Right lobe of liver (tissue), 4 donors: Measurements from ENCODE around the gene TBX1.

Experiments used
- POLR2A ChIP-seq: fragments of 450-650 bp; IDR thresholded peaks from one replicate; pipeline ENCODE4 v1.6.1; 2017; ENCODE audit warnings: antibody characterized with exemption, mild to moderate bottlenecking
- TF ChIP-seq, protein P1 (sequence below), 4 donors: fragments of 200-600 bp in 3 of 4; fragments of 450-650 bp in 1 of 4; IDR thresholded peaks; one replicate each; pipeline versions ENCODE4 v1.5.1 to v1.8.0; 2016 to 2022; ENCODE audit warnings: antibody characterized with exemption in 4 of 4, mild to moderate bottlenecking in 2 of 4
- donor health status: DM: no; HTN: no; CAD: no.
- donor health status: DM: no; HTN: no; CAD: no.
- donor health status: DM: no; HTN: yes; CAD: no.

DNA sequence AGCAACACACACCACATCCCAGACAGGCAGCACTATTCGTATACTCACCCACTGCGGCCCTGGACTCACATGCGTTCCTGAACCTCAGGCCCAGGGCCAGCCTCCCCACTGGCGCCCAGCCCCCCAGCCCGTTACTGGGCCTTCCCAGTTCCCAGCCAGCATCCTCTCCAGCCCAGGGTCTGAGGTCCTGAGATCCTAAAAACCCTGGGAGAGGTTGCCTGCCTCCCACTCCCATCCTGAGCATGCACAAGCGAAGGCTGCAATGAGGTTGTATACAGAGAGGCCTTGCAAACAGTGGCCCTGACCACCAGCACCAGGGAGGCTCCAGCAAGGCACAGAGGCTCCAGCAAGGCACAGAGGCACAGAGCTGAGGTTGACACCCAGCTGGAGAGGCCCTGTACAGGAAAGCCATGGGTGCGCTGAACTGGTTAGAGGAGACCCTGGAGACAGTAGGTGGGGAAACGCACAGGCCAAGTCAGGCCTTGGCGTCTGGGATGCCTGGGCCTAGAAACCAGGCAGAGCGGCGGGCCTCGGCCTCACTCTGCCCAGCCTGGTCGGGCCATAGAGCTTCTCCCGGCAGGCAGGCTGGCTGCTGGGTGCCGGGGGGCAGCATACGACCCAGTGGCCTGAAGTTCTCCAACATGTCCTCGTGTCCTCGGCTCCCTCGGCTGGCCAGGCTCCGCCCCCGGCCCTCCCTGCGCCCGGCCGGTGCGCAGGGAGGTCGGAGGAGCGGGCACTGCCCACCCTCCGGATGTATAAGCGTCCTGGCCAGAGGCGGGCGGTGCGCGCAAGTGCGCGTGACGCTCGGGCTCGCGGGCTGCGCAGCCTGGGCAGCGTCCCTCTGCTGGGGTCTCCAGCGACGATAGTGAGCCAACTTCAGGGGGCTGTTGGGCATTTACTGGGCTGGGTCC is 2.3 kb upstream of the TBX1 start:
- TF ChIP-seq, protein P1, sequence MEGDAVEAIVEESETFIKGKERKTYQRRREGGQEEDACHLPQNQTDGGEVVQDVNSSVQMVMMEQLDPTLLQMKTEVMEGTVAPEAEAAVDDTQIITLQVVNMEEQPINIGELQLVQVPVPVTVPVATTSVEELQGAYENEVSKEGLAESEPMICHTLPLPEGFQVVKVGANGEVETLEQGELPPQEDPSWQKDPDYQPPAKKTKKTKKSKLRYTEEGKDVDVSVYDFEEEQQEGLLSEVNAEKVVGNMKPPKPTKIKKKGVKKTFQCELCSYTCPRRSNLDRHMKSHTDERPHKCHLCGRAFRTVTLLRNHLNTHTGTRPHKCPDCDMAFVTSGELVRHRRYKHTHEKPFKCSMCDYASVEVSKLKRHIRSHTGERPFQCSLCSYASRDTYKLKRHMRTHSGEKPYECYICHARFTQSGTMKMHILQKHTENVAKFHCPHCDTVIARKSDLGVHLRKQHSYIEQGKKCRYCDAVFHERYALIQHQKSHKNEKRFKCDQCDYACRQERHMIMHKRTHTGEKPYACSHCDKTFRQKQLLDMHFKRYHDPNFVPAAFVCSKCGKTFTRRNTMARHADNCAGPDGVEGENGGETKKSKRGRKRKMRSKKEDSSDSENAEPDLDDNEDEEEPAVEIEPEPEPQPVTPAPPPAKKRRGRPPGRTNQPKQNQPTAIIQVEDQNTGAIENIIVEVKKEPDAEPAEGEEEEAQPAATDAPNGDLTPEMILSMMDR (IDR thresholded peaks at IDR 0.05) = no peak
- TF ChIP-seq POLR2A = no peak
